ENCODE measurements around the gene SPRN.
A peak's percentile ranks its signal among the peaks of the same experiment; 100 is the strongest.
"Not testable (repeated sequence)": the region's sequence is repeated elsewhere in the genome, so short reads cannot be mapped to it uniquely, and the experiment has no call there.

The SPRN gene

GRCh38 chr10:133383551-133383950, 40.9 kb downstream of the SPRN start:
- DNase-seq = no peak

- no peak for DNase-seq
Observed at GRCh38 chr10:133381036-133381435, 43.4 kb downstream of the SPRN start.

- DNase-seq = no peak
Observed at GRCh38 chr10:133379801-133380666, 44.4 kb downstream of the SPRN start.

- peak; percentile 27 for DNase-seq
Observed at GRCh38 chr10:133379152-133379800, 45.1 kb downstream of the SPRN start, which contains the start of gene PAOX. TSS of gene PAOX (plus strand) at chr10:133379262. CDS start at chr10:133379317, 55 bp downstream.

- DNase-seq = peak; percentile 36
Observed at GRCh38 chr10:133378251-133379096, 46.0 kb downstream of the SPRN start.

GRCh38 chr10:133377818-133378250, 46.6 kb downstream of the SPRN start:
- no peak for DNase-seq

- DNase-seq = no peak
Observed at GRCh38 chr10:133377025-133377817, 47.2 kb downstream of the SPRN start.

GRCh38 chr10:133376183-133376582, 48.2 kb downstream of the SPRN start:
- DNase-seq = not testable (repeated sequence)

- no peak for DNase-seq
Observed at GRCh38 chr10:133375357-133376115, 48.9 kb downstream of the SPRN start.

- peak; percentile 94 for DNase-seq
Observed at GRCh38 chr10:133373174-133374090, 51.0 kb downstream of the SPRN start, which contains the start of gene ECHS1. TSS of gene ECHS1 (minus strand) at chr10:133373354. CDS start at chr10:133373333, 21 bp downstream.

GRCh38 chr10:133372507-133372906, 51.9 kb downstream of the SPRN start:
- no peak for DNase-seq

All from effector CD8-positive, alpha-beta T cell (primary cell).